Osteocyte (in vitro differentiated cells): ENCODE data around the gene RAB33A. TPM values are rescaled to one million over a fixed set of nuclear protein-coding genes. Genes with fewer than 3 reads are reported as not detected.

Source experiments
- DNase-seq: peaks from one replicate; pipeline ENCODE4 v3.0.0; 2021; ENCODE audit warnings: mixed read lengths; ENCODE audit not compliant: unreplicated experiment; ENCODE audit errors: extremely low spot score
- H3K27ac Mint-ChIP-seq: one replicate; pipeline ENCODE4 v1.8.0; 2021; ENCODE audit warnings: mild to moderate bottlenecking, mixed read lengths; ENCODE audit not compliant: unreplicated experiment
- H3K27me3 Mint-ChIP-seq: one replicate; pipeline ENCODE4 v1.8.0; 2021; ENCODE audit warnings: mixed read lengths; ENCODE audit not compliant: unreplicated experiment
- H3K36me3 Mint-ChIP-seq: one replicate; pipeline ENCODE4 v1.8.0; 2021; ENCODE audit warnings: mixed read lengths; ENCODE audit not compliant: unreplicated experiment
- H3K4me1 Mint-ChIP-seq: one replicate; pipeline ENCODE4 v1.8.0; 2021; ENCODE audit warnings: mixed read lengths; ENCODE audit not compliant: unreplicated experiment
- H3K4me3 Mint-ChIP-seq: one replicate; pipeline ENCODE4 v1.8.0; 2021; ENCODE audit warnings: mild to moderate bottlenecking, moderate library complexity, mixed read lengths; ENCODE audit not compliant: unreplicated experiment
- H3K9me3 Mint-ChIP-seq: one replicate; pipeline ENCODE4 v1.8.0; 2021; ENCODE audit warnings: mixed read lengths; ENCODE audit not compliant: unreplicated experiment
- CTCF ChIP-seq: fragments of 200-600 bp; sonication (generic); IDR thresholded peaks from 2 replicates; pipeline ENCODE4 v1.5.0; 2021; ENCODE audit warnings: antibody characterized with exemption, mild to moderate bottlenecking, moderate library complexity
- total RNA-seq: library from RNA; stranded (reverse); gene quantifications from 2 replicates; pipeline ENCODE4 v1.2.1, GENCODE V29; 2021

Gene RAB33A
- total RNA-seq, 1 donor from 2014 or later, result 4.1 TPM

- Mint-ChIP-seq H3K9me3 (no peaks in the 10 kb centered on the region), H3K4me3 (no peak overlapping the region)
Measured at GRCh38 chrX:130186651-130187050, 14.9 kb downstream of the RAB33A start.

GRCh38 chrX:130190801-130191200 is 19.0 kb downstream of the RAB33A start:
- Mint-ChIP-seq H3K4me1 (peaks cover 2% of the 10 kb centered on the region), H3K27ac (no peak overlapping the region), H3K27me3 (no peaks in the 10 kb centered on the region), H3K36me3 (no peaks in the 10 kb centered on the region), H3K4me3 (no peak overlapping the region), H3K9me3 (no peaks in the 10 kb centered on the region)
- DNase-seq, result no peak
- no peak for TF ChIP-seq CTCF

More at GRCh38 chrX:130186651-130187050, 14.9 kb downstream of the RAB33A start:
- no peak overlapping the region for H3K27ac Mint-ChIP-seq
- no peaks in the 10 kb centered on the region for H3K36me3 Mint-ChIP-seq
- H3K4me1 Mint-ChIP-seq, result no peaks in the 10 kb centered on the region
- H3K27me3 Mint-ChIP-seq, result no peaks in the 10 kb centered on the region
- no peak for DNase-seq
- no peak for TF ChIP-seq CTCF

DNA sequence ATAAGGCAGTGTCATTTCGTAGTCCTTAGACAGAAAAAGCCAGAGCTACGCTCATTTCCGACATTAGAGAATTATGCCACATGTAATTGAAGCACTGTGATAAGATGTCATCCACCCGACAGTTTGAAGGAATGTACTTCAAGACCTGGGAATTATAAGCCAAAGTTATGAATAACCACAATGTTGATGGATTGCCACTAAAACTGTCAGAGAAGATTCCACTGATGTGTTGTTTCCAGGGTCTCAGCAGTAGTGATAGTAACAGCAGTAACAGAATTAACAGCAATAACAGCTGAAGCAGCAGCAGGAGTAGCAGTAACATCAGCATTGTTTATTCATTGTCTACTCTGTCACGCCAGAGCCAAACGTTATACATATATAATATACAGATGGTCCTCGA is 24.7 kb downstream of the RAB33A start:
- H3K4me1 Mint-ChIP-seq, result peaks cover 2% of the 10 kb centered on the region
- peaks cover 5% of the 10 kb centered on the region for H3K9me3 Mint-ChIP-seq
- TF ChIP-seq CTCF, result no peak
- H3K27ac Mint-ChIP-seq, result no peak overlapping the region
- no peaks in the 10 kb centered on the region for H3K27me3 Mint-ChIP-seq
- no peak overlapping the region for H3K4me3 Mint-ChIP-seq
- peaks cover 2% of the 10 kb centered on the region for H3K36me3 Mint-ChIP-seq
- DNase-seq, result no peak

- peaks cover 5% of the 10 kb centered on the region for H3K9me3 Mint-ChIP-seq
- H3K36me3 Mint-ChIP-seq, result peaks cover 2% of the 10 kb centered on the region
- H3K27me3 Mint-ChIP-seq, result no peaks in the 10 kb centered on the region
- no peak overlapping the region for H3K4me3 Mint-ChIP-seq
- peaks cover under 1% of the 10 kb centered on the region for H3K4me1 Mint-ChIP-seq
- TF ChIP-seq CTCF, result no peak
- no peak for DNase-seq
- no peak overlapping the region for H3K27ac Mint-ChIP-seq
Measured at GRCh38 chrX:130197464-130197863, 25.7 kb downstream of the RAB33A start.

DNA sequence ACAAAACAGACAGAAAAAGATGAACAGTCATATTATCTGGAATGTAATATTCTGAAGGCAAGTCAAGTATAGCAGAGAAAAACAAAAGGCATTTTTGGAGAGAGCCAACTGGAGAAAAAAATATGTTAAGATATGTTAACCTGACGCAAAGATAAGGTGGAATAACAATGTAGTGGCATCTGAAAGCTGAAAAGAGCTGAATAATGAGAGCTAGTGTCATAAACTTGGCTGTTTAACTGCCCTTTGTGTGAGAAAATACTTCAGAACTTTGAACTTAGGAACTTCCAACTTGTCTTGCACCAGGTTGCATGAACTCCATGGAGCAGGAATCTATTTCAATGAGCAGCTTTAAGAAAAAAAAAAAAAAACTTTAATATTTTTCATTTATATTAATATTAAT is 32.9 kb downstream of the RAB33A start:
- Mint-ChIP-seq H3K4me1 (no peaks in the 10 kb centered on the region), H3K27me3 (no peaks in the 10 kb centered on the region), H3K4me3 (no peak overlapping the region), H3K9me3 (no peaks in the 10 kb centered on the region), H3K27ac (no peak overlapping the region), H3K36me3 (peaks cover 10% of the 10 kb centered on the region)
- TF ChIP-seq CTCF, result no peak
- DNase-seq, result no peak
